PFSK-1 (cell line): ENCODE measurements around the gene ZNRF2.

Source experiments
- FOXP2 ChIP-seq: optimal IDR thresholded peaks from 2 replicates; pipeline ENCODE3; 2011; ENCODE audit warnings: borderline replicate concordance, control low read depth, inconsistent platforms; ENCODE audit not compliant: insufficient read depth; ENCODE audit errors: extremely low read length, extremely low read depth
- POLR2AphosphoS5 ChIP-seq: IDR thresholded peaks from 2 replicates; pipeline ENCODE4 v1.6.1; 2012; ENCODE audit warnings: low read depth, mild to moderate bottlenecking, control low read depth, low read length, moderate library complexity
- SIN3A ChIP-seq: IDR thresholded peaks from 2 replicates; pipeline ENCODE4 v1.6.1; 2012; ENCODE audit warnings: mild to moderate bottlenecking, low read length, moderate library complexity, borderline replicate concordance; ENCODE audit not compliant: insufficient read depth
- TAF1 ChIP-seq: IDR thresholded peaks from 2 replicates; pipeline ENCODE4 v1.6.1; 2012; ENCODE audit warnings: low read length, control low read depth, borderline replicate concordance; ENCODE audit not compliant: insufficient read depth

- TF ChIP-seq POLR2AphosphoS5: no peak
- no peak for TF ChIP-seq TAF1
- TF ChIP-seq SIN3A: no peak
- no peak for TF ChIP-seq FOXP2
These were observed 36.9 kb downstream of the ZNRF2 start for GRCh38 chr7:30321089-30321881.
